Stimulated activated CD8-positive, alpha-beta memory T cell treated with anti-CD3 and anti-CD28 coated beads, Interleukin-15, amount 100 ng/mL, for 48 hours (primary cell): ENCODE data around the gene PLEKHA5.
"Not testable (repeated sequence)": the region's sequence is repeated elsewhere in the genome, so short reads cannot be mapped to it uniquely, and the experiment has no call there.

Experiments
- DNase-seq, 2 donors: peaks; one replicate each; pipeline ENCODE4 v3.0.0-alpha.2; 2020; ENCODE audit warnings: low read depth in 2 of 2

PLEKHA5 gene

GRCh38 chr12:19402743-19403431 lies 273.4 kb downstream of the PLEKHA5 start:
- DNase-seq, result no peak

DNA sequence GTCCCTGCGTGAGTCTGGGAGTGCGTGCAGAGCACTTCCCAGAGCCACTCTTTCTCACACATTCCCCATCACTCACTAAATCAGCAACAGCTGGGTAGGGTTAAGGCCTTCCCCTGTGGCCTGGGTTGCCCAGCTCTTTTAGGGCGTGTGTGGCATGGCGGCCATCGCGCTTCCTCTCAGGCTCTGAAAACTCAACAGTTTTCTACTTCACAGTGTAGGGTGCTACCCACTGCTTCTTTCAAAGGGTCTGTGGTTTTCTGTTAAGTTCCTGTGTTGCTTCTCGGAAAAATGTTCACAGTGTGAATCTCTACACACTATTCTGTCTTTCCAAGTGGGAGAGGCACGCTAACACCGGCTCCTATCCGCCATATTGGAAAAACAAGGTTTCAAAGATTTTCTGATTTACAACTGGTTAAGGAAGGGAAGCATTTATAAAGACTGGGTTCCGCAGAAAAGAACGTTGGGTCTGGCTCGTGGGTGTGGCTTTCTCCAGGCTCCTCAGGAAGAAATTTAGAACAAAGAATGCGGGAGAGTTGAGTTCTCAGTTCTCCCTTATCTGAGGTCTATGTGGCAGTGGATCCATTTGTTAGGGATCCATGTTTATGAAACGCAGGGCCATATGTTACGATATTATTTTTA lies 274.8 kb downstream of the PLEKHA5 start:
- no peak for DNase-seq

DNA sequence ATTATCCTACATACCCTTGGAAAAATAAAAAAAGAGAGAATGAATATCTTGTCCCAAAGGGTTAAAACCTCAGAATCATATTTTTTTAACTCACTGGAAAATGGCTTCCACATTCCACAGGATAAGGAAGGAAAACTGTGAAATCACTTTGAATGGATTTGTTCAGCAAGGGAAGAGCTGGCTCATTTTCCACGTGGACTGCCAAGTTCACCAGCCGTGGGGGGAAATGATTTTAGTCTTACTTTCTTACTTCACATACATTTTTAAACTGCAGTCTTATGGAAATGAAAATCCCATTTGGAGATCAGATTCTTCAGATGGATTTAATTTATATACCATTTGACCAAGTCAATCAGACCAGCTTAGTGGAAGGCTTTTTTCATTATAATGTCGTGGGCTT lies 279.8 kb downstream of the PLEKHA5 start:
- no peak for DNase-seq

DNA sequence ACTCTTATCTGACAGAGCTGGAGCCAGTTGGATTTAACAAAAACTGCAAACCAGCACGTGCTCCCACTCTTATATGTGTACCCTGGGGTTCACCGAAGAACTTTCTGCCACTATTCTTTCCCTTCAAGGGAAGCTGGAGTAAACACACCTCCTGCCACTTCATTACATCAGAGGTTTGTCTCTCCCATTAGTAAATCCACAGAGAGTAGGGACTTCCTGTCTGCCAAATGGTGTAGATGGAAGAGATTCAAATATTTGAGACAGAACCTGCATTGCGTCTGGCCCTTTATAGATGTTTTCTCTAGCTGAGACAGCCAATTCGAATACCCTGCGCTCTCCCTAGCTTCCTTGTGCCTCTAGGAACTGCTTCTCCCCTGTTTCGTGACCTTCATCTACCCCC lies 280.7 kb downstream of the PLEKHA5 start:
- DNase-seq, result no peak

GRCh38 chr12:19410629-19411185 lies 281.2 kb downstream of the PLEKHA5 start:
- DNase-seq, result no peak

- DNase-seq, result no peak
Observed at GRCh38 chr12:19411234-19412204, 282.0 kb downstream of the PLEKHA5 start.

DNA sequence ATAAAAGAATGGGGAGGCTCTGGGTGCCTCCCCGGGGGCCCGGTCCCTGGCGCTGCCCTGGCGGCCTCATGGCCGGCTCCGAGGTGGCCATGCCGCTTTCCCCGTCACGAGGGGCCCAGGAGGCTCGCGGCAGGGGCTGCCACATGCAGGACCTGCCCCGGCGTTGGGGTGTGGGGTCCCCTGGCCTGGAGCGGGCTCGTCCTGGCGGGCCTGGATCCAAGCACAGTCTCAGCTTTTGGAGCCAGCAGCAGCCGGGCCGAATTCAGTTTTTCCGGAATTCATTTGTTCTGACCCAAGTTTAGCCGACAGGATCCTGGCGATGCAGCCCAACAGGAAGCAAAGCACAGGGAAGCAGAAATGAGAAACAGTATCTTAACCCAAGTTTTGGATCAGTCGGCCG lies 283.3 kb downstream of the PLEKHA5 start:
- no peak for DNase-seq

DNA sequence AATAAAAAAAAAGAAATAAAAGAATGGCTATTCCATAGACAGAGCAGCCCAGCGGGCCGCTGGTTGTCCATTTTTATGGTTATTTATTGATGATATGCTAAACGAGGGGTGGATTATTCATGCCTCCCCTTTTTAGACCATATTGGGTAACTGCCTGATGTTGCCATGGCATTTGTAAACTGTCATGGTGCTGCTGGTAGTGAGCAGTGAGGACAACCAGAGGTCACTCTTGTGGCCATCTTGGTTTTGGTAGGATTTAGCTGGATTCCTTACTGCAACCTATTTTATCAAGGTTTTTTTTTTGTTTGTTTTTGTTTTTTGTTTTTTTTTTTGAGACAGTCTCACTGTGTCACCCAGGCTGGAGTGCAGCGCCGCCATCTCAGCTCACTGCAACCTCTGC lies 284.0 kb downstream of the PLEKHA5 start:
- not testable (repeated sequence) for DNase-seq

GRCh38 chr12:19415563-19415962 lies 286.0 kb downstream of the PLEKHA5 start:
- no peak for DNase-seq

DNA sequence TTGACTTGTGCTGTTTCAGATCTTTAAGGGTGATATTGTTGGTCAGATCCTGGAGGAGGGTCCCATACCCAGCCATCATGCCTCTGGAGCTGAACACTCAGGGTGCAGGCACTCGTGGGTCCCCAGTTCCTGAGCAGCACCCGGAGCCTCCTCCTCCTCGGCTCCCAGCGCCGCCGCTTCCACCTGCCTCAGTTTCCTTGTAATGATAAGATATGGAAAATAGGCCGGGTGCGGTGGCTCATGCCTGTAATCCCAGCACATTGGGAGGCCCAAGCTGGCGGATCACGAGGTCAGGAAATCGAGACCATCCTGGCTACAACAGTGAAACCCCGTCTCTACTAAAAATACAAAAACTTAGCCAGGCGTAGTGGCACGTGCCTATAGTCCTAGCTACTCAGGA lies 289.6 kb downstream of the PLEKHA5 start:
- DNase-seq, result no peak

DNA sequence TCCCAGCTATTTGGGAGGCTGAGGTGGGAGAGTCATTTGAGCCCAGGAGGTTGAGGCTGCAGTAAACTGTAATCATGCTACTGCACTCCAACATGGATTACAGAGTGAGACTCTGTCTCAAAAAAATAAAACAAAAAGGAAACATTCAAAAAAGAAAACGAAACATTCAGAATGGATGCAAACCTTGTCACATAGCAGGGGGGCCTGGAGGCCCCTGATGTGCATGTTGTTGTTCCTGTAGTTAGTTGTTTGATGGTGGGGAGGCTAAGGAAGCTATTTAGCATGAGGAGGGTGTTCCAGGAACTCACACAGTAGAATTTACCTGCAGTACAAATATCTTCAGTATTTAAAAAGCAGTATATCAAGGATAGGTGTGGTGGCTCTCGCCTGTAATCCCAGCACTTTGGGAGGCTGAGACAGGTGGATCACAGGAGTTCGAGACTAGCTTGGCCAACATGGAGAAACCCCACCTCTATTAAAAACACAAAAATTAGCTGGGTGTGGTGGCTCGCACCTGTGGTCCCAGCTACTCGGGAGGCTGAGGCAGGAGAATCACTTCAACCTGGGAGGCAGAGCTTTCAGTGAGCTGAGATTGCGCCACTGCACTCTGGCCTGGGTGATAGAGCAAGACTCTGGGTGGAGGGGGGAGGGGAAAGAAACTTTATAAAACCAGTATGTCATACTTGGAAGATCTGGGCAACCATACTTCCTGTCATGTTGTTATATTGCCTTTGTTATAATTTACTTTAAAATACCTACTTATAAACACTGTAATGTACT lies 292.2 kb downstream of the PLEKHA5 start:
- DNase-seq, result no peak

DNA sequence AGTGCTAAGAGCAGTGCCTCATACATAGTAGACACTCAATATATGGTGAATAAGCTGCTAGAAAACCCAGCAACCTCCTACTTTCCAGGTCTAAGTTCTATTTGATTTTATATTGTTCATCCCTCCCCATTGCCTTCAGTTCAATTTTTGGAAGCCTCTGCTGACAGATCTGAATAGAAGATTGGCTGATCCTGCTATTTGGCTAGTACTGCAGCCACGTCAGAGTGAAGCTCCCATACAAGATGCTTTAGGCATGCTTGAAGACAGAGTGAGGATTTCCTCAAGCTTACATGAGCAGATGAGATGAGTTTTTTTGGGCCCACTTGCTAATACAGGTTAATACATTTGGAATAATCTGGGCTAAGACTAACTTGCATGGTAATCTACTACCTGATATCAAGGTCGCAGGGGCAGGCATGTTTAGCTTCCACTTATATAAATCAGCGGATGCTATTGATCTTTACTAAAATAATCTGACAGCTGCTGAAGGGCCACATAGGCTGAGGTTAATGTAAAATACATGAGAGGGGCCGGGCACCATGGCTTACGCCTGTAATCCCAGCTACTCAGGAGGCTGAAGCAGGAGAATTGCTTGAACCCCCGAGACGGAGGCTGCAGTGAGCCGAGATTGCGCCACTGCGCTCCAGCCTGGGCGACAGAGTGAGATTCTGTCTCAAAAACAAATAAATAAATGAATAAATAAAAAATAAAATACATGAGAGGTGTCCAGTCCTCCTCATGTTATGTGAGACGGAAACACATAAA lies 293.8 kb downstream of the PLEKHA5 start:
- DNase-seq, result no peak
